ENCODE measurements around the gene ZNF496.

DNA sequence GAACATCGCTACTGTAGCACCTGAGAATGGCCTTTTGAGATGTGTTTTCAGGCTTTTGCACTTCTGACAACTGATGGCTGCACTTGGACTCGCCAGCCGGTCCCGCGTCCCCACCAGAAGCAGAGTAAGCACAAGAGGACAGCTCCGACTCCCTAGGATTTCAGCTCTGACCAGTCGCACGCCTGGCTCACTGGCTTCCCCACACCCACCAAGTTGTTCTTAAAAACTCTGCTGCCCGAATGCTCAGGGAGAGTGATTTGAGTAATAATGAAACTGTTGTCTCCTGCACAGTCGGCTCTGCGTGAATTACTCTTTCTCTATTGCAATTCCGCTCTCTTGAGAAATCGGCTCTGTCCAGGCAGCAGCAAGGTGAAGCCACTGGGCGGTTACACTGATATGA lies 44.1 kb upstream of the ZNF496 start:
- TF ChIP-seq, protein P1, sequence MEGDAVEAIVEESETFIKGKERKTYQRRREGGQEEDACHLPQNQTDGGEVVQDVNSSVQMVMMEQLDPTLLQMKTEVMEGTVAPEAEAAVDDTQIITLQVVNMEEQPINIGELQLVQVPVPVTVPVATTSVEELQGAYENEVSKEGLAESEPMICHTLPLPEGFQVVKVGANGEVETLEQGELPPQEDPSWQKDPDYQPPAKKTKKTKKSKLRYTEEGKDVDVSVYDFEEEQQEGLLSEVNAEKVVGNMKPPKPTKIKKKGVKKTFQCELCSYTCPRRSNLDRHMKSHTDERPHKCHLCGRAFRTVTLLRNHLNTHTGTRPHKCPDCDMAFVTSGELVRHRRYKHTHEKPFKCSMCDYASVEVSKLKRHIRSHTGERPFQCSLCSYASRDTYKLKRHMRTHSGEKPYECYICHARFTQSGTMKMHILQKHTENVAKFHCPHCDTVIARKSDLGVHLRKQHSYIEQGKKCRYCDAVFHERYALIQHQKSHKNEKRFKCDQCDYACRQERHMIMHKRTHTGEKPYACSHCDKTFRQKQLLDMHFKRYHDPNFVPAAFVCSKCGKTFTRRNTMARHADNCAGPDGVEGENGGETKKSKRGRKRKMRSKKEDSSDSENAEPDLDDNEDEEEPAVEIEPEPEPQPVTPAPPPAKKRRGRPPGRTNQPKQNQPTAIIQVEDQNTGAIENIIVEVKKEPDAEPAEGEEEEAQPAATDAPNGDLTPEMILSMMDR (IDR thresholded peaks at IDR 0.05; ENCODE audit: low read depth, low read length, poor library complexity, severe bottlenecking): no peak
- no peak for TF ChIP-seq EZH2phosphoT487 (IDR thresholded peaks at IDR 0.05; ENCODE audit: borderline replicate concordance, low read length)

All from DOHH2 (cell line).